Fibroblast of the aortic adventitia (primary cell): ENCODE data around the gene RCVRN. TPM values are rescaled to one million over a fixed set of nuclear protein-coding genes. Genes with fewer than 3 reads are reported as not detected.

Experiments
- DNase-seq: peaks from one replicate; pipeline ENCODE4 v3.0.0-alpha.2; 2010; ENCODE audit warnings: low read depth
- H3K4me3 ChIP-seq: 2 replicates; pipeline ENCODE4 v1.5.1; 2011; ENCODE audit warnings: low read depth, mild to moderate bottlenecking, control low read depth, low read length, moderate library complexity
- total RNA-seq: library from RNA; depleted of rRNA; stranded (reverse); fragments of >200 nt; gene quantifications from 2 replicates; pipeline ENCODE4 v1.2.3, GENCODE V29; 2012; ENCODE audit warnings: low replicate concordance
- TF ChIP-seq, protein P1 (sequence below): IDR thresholded peaks from 2 replicates; pipeline ENCODE4 v1.5.1; 2011; ENCODE audit warnings: mild to moderate bottlenecking, low read length, control low read depth, inconsistent platforms; ENCODE audit not compliant: insufficient read depth

RCVRN gene
- total RNA-seq, 1 donor: not detected

DNA sequence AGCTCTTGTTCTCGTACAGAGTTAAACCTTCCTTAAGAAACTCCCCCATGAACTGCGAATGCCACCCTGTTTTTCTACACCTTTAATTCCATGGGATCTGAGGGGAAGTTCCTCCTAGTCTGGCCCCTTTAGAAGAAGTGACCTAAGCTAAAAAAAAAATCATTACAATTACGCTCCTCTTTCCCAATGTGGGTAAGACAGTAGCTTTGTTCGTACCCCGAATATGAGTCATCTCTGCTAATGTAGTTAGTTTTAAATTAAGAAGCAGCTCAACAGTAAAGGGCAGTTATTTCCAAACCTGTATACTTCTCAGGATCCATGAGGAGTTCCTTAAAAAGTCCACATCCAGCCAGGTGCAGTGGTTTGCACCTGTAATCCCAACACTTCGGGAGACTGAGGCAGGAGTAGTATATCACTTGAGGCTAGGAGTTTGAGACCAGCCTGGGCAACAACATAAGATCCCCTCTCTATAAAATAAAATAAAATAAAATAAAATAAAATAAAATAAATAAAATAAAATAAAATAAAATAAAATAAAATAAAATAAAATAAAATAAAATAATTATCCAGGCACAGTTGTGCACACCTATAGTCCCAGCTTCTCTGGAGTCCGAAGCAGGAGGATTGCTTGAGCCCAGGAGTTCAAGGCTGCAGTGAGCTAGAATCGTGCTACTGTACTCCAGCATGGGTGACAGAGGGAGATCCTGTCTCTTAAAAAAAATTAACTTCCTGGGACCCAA, 26.1 kb downstream of the RCVRN start:
- no peak for DNase-seq
- TF ChIP-seq, protein P1, sequence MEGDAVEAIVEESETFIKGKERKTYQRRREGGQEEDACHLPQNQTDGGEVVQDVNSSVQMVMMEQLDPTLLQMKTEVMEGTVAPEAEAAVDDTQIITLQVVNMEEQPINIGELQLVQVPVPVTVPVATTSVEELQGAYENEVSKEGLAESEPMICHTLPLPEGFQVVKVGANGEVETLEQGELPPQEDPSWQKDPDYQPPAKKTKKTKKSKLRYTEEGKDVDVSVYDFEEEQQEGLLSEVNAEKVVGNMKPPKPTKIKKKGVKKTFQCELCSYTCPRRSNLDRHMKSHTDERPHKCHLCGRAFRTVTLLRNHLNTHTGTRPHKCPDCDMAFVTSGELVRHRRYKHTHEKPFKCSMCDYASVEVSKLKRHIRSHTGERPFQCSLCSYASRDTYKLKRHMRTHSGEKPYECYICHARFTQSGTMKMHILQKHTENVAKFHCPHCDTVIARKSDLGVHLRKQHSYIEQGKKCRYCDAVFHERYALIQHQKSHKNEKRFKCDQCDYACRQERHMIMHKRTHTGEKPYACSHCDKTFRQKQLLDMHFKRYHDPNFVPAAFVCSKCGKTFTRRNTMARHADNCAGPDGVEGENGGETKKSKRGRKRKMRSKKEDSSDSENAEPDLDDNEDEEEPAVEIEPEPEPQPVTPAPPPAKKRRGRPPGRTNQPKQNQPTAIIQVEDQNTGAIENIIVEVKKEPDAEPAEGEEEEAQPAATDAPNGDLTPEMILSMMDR: no peak

GRCh38 chr17:9878356-9878755, 26.7 kb downstream of the RCVRN start:
- no peak overlapping the region for H3K4me3 ChIP-seq
- TF ChIP-seq, protein P1: no peak
- DNase-seq: no peak

More for the DNA sequence above, 26.1 kb downstream of the RCVRN start:
- no peak overlapping the region for H3K4me3 ChIP-seq

DNA sequence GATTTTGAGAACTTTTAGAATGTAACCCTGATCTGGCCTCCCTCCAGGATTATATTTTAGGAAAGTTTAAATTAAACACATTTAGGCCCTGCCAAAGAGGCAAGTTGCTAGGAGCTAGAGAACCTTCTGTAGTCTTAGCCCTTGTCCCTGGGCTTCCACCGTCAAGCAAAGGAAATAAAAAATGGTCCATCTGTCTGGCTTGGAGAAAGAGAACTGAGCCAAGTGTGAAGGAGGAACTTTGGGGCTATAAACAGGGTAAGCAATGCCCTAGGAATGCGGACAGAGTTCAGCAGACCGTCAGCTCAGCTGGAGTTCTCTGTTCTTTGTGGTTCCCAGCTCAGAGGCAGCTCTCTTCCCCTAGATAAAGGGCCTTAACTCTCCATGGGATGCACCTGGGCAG, 29.6 kb downstream of the RCVRN start:
- DNase-seq: peak; percentile 0

GRCh38 chr17:9874722-9875121, 30.3 kb downstream of the RCVRN start:
- TF ChIP-seq, protein P1: no peak
- no peak overlapping the region for H3K4me3 ChIP-seq
- DNase-seq: no peak

More for the DNA sequence above, 29.6 kb downstream of the RCVRN start:
- H3K4me3 ChIP-seq: no peak overlapping the region
- TF ChIP-seq, protein P1: no peak

- TF ChIP-seq, protein P1: no peak
- H3K4me3 ChIP-seq: no peak overlapping the region
Observed at GRCh38 chr17:9872852-9873251, 32.2 kb downstream of the RCVRN start.

DNA sequence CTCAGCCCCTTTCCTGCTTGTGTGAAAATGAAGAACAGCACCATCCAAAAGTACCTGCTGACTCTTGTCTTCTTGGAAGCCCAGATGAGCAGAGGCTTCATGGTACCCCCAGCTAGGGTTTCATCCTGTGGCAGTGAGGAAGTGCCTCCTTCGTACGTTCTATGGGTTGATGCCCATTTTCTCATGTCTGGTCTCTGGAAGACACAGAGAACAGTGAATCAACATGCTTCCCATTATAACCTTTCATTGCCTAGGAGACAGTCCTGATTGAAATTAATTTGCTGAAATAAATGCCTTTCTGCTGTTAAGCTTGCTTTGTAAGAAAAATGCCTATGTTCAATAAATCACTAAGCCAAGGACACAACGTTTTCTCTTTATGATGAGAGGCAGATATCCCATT, 36.5 kb downstream of the RCVRN start:
- H3K4me3 ChIP-seq: no peak overlapping the region
- no peak for DNase-seq
- TF ChIP-seq, protein P1: no peak

More at GRCh38 chr17:9872852-9873251, 32.2 kb downstream of the RCVRN start:
- DNase-seq: no peak

- no peak overlapping the region for H3K4me3 ChIP-seq
- DNase-seq: no peak
- TF ChIP-seq, protein P1: no peak
Observed at GRCh38 chr17:9865586-9865985, 39.5 kb downstream of the RCVRN start.
